Spleen (tissue), 7 donors: Measurements from ENCODE around the gene NGLY1.

Experiments
- POLR2A ChIP-seq, 3 donors: fragments of 450-650 bp; IDR thresholded peaks; one replicate each; pipeline ENCODE4 v1.5.1; 2017; ENCODE audit warnings: antibody characterized with exemption in 3 of 3, mild to moderate bottlenecking in 1 of 3
- POLR2AphosphoS5 ChIP-seq, 3 donors: sonication (generic); formaldehyde crosslinking; IDR thresholded peaks; one replicate each; pipeline ENCODE4 v1.5.1; 2017; ENCODE audit warnings: antibody characterized with exemption in 3 of 3
- TF ChIP-seq, protein P1 (sequence below), 11 experiments: fragments of 200-600 bp in 7 of 11; fragments of 450-650 bp in 4 of 11; sonication (generic) in 4 of 11; IDR thresholded peaks in 8 of 11; conservative IDR thresholded peaks in 3 of 11; 1 replicate in 7 of 11; 2 replicates in 4 of 11; pipeline versions ENCODE4 v1.4.0 to v1.8.0; 2016 to 2021; ENCODE audit warnings: antibody characterized with exemption in 11 of 11, inconsistent platforms in 4 of 11, mild to moderate bottlenecking in 1 of 11
- donor health status: DM: no; HTN: no; CAD: no; lungs with moderate emphysema.
- donor health status: DM: no; HTN: no; CAD: no.
- donor health status: DM: no; HTN: no; CAD: no.

DNA sequence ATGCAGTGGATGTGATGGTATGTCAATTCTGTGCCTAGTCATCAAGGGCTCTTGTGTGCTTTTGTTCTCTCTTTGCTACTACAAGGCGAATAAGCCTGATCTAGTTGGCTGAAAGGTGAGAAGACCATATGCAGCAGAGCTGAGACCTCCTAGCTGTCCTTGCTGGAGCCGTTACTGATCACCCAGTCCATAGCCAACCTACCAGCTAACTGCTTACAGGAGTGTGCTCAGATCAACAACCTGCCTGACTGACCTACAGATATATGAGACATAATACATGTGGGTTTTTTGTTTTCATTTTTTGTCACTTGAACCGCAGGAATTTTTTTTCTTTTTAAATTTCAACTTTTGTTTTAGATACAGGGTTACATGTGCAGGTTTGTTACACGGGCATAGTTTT lies 29.4 kb upstream of the NGLY1 start:
- TF ChIP-seq, protein P1, sequence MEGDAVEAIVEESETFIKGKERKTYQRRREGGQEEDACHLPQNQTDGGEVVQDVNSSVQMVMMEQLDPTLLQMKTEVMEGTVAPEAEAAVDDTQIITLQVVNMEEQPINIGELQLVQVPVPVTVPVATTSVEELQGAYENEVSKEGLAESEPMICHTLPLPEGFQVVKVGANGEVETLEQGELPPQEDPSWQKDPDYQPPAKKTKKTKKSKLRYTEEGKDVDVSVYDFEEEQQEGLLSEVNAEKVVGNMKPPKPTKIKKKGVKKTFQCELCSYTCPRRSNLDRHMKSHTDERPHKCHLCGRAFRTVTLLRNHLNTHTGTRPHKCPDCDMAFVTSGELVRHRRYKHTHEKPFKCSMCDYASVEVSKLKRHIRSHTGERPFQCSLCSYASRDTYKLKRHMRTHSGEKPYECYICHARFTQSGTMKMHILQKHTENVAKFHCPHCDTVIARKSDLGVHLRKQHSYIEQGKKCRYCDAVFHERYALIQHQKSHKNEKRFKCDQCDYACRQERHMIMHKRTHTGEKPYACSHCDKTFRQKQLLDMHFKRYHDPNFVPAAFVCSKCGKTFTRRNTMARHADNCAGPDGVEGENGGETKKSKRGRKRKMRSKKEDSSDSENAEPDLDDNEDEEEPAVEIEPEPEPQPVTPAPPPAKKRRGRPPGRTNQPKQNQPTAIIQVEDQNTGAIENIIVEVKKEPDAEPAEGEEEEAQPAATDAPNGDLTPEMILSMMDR (IDR thresholded peaks at IDR 0.05 in 8 of 11, conservative IDR thresholded peaks at IDR 0.05 in 3 of 11) = no peak
- TF ChIP-seq POLR2AphosphoS5 (IDR thresholded peaks at IDR 0.05) = no peak
- TF ChIP-seq POLR2A (IDR thresholded peaks at IDR 0.05) = no peak
